HG02798 (cell line): ENCODE results near the gene LDLRAD4.

Experiments
- ATAC-seq: cut with Tn5 transposase; IDR thresholded peaks from one replicate; pipeline ENCODE4 v1.9.1; 2021; ENCODE audit warnings: mild to moderate bottlenecking; ENCODE audit not compliant: unreplicated experiment, poor library complexity

LDLRAD4 gene

DNA sequence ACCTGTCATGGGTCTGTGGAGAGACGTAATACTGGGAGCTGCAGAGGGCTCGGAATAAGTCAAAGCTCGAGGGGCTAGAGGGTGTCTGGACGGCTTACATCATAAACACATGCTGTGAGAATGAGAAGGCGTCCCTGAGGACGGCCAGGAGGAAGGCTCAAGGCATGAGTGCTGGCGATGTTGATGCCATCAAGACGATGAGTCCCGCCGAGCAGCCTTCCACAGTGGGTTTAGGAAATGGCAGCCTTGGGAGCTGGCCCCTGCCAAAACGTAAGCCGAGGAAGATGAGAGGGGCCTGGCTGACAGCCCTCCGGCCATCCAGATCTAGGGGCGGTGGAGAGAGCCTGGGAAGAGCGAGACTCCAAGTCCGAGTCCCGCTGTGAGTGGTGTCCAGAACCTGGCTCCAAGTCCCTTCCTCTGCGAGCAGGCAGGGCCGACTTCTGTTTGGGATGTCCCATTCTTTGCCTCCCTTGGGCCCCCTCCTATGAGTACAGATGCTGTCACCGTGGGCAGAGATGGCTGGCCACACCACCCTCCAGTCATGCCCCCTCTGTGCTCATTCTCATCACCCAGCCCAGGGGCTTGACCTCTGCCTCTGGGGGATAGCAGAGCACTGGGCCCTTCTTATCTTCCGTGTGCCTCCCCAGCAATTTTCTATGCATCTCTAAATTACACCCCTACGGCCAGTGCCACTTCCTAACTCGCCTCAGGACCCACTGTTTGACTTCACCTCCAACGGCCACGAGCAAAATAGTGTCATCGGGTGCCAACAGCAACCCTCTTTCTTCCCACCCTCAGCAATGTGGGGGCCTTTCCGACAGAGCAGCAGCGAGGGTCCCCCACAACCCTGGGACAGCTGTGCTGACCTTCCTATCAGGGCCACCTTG lies 332.1 kb downstream of the LDLRAD4 start:
- no peak for ATAC-seq

DNA sequence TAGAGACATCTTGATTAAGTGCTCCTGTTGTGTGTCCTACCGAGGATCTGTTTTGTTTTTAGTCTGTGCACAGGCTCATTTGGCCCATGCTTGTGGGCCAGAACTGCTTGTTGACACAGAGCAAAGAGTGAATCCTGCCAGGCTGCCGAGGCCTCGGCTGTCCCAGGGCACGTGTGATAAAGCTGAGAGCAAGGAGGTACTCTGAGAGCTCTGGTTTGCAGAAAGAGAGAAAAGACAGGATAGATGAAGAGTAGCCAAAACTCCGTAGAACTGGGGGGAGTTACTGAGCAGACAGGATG lies 332.7 kb downstream of the LDLRAD4 start:
- no peak for ATAC-seq

- no peak for ATAC-seq
These were observed 333.5 kb downstream of the LDLRAD4 start for GRCh38 chr18:13551841-13552733.

GRCh38 chr18:13553449-13553848 lies 334.9 kb downstream of the LDLRAD4 start:
- no peak for ATAC-seq

DNA sequence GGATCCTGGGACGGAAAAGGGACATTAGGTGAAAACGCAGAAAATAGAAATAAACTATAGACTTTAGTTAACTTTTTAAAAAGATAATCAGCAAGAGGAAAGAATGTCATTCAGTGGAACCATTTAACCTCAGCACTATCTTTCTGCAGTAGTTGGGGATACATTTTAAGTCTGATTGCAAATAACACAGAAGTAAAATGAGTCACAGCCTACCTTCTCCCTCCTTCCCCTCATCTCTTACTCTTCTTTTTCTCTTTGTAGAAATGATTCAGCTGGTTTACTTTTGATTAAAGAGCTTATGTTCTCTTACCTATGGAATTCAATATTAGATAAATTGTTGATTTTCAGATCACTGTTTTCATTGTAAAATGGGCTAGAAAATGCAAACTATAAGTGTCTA lies 336.6 kb downstream of the LDLRAD4 start:
- ATAC-seq: no peak

DNA sequence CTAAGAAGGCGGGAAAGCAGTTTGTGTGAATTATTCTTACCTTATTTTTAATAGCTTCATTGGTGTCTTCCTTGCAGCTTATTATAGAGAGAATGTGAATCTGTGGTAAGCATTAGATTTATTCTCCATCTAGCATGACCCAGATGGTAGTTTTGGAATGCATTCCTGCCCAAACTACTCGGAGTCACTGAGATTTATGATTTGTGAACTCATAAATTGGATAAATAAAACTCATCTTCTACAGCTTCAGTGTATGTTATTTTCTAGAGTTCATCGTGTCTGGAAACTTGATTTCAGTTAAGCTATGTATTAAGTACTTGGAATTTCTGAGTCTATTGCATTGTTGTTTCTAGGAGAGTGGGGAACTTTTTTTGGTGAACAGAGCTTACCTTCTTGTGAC lies 337.3 kb downstream of the LDLRAD4 start:
- no peak for ATAC-seq

- ATAC-seq: no peak
These were observed 337.9 kb downstream of the LDLRAD4 start for GRCh38 chr18:13556502-13556901.

DNA sequence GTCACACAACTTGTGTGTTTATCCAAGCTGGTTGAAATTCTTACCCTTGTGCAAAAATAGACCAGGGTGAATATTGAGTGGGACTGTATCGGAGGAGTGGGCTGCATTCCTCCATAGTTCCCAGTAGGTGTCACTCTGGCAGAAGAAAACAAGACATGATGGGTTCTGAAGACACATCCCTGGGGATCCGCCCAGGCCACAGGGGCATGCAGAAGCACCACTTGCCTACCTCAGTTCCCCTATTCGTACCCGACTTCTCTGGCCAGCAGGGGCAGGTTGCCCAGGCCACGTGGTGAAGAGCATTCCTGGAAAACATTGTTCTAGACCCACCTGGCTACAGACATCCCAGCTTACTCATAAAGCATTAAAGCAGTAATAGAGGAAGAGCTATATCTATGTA lies 339.6 kb downstream of the LDLRAD4 start:
- ATAC-seq: peak; percentile 43

DNA sequence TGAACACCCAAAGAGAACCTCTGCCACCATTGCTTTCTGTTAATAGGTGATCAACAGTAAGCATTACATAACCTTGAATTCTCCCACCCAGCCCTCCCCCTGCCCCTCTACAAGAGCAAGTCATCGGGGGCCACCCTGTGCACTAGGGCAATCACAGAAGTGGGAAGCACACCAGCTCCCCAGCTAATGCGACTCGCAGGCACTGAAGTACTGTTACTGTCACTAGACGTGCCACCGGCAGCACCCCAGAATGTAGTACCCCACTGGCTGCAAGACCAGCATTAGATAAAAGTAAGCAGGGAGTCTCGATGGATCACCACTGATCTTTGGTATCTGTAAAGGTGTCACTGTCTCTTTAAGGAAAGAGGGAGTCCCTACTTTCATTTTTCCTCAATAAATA lies 340.2 kb downstream of the LDLRAD4 start:
- no peak for ATAC-seq

GRCh38 chr18:13559754-13560153 lies 341.2 kb downstream of the LDLRAD4 start:
- no peak for ATAC-seq

GRCh38 chr18:13560306-13560705 lies 341.7 kb downstream of the LDLRAD4 start:
- no peak for ATAC-seq

DNA sequence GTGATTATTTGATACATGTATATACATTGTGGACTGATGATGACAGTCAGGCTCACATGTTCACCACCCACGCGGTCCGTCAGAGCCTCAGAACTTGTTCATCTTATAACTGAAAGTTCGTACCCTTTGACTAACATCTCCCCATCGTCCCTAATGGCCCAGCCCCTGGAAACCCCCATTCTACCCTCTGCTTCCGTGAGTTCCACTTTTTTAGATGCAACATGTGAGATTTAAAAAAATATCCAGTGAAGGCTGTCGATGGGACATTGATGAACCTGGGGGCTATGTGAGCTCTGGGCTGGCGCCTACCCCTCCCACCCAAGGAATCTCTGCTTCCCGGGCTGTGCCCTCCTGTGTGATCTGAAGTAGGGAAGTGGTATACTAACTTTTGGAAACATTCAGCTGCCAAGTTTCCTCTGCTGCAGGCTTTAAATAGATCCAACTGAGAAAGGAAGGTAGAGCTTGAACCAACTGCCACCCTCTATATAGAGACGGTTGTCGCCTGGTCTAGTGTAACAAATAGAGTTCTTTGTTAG lies 344.0 kb downstream of the LDLRAD4 start:
- peak; percentile 67 for ATAC-seq

- ATAC-seq: no peak
These were observed 344.8 kb downstream of the LDLRAD4 start for GRCh38 chr18:13563390-13563805.

DNA sequence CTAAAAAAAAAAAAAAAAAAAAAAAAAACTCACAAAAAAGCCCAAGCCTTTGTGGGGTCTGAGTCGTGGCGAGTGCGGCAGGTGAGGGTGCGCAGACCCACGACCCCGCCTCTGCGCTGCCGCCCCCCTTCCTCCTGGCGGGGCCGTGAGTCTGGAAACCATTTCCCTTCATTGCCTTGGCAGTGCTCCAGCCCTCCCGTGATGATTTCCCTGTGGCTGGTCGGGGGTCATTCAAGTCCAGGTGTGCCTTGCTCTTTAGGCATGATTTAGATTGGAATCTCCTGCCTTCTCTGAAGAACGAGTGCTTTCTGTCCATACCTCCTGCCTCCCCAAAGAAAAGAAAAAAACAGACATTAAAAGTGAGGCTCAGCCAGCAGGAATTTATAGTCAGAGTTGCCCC lies 346.0 kb downstream of the LDLRAD4 start:
- ATAC-seq: no peak

DNA sequence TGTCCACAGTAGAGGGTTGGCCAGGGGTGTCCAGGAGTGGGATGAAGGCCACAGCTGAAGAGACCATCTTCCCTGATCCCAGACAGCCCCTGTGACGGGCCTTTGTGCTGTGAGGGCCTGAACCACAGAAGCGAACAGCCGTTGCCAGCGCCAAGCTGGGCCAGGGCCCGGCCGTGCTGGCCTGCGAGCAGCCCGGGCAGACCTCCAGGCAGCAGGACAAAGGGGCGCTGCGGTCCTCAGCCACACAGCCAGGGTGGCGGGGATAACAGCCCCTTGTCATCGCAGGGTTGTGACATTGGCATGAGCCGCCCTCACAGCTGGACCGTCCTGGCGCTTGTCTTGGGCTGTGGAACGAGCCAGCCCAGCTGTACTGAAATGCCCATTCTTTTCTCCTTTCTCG lies 346.7 kb downstream of the LDLRAD4 start:
- ATAC-seq: no peak

DNA sequence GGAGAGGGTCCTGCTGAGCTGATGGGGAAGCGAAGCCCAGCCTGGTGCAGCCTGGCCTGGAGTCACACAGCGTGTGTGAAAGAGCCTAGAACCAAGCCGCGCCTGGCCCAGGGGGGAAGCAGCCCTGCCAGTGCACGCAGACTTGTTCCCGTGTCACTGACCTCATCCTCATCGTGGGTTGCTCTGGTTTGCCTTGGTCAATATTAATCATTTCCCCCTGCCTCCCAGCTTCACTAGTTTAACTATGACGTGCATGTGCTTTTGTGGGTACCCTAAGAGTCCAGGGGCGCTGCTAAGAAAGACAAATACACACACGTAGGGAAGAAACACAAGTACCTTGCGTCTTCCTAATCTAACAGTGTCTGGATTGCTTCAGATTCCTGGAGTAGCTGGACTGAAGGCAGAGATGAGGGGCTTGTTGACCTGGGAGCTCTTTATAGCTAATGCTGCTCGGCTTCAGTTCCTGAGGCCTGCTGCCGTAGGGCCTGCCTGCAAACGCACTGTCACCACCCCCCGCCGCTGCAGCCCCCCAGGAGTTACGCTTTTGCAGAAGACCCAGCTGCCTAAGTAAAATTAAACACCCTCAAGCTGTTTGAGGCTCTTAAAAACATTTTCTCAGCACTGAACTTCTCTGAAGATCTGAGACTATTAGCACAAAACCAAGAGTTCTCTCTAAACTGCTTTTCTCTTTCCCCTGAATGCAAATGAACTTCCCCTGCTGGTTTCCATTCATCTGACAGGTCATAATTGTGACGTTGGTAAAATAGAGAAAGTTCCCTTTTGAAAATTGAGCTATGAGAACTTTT lies 348.6 kb downstream of the LDLRAD4 start:
- ATAC-seq: peak; percentile 59

- ATAC-seq: peak; percentile 64
These were observed 350.2 kb downstream of the LDLRAD4 start for GRCh38 chr18:13568443-13569392.

DNA sequence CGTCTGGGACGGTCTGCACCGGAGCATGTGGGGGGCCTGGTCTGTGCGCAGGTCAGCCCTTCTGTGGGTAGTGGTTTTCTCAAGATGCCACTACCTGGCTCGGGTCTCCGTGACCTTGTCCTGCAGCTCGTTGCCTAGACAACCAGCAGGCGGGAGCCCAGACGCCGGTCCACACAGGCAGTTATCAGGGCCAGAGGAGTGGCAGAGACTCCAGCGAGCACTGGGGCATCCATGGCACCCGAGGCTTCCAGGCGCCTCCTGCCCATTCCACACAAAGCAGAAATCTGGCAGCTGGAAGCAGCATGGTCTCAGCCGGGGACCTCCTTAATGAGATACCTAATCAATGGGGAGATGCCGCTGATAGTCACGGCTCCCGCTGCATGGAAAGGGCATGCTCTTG lies 351.7 kb downstream of the LDLRAD4 start:
- ATAC-seq: no peak

DNA sequence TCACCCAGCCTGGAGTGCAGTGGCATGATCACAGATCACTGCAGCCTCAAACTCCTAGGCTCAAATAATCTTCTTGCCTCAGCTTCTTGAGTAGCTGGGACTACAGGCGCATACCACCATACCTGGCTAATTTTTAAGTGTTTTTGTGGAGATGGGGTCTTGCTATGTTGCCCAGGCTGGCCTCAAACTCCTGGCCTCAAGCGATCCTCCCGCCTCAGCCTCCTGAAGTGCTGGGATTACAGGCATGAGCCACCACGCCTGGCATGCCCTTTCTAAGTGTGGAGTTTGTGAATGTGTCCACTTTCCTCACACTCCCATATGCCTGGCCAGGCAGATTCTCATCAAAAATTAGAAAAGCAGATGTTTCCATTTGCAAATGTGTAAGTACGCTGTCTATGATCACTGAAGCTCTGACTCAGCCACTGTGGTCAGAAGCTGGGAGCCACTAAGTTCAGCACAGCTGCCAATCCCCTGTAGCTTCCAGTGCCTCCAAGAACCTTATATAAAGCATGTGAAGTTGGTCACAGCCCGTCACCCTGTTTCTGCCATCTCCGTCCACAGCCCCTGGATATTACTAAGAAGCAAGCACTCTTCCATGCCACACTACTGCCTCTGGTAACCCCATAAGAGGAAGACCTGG lies 352.4 kb downstream of the LDLRAD4 start:
- no peak for ATAC-seq
